Nephron (organoid): ENCODE data around the gene NFIC.

Experiments used
- H3K27ac Mint-ChIP-seq, 3 experiments: 2 replicates each; pipeline ENCODE4 v1.8.0; 2020; ENCODE audit warnings: mixed read lengths in 3 of 3, mild to moderate bottlenecking in 2 of 3, moderate library complexity in 1 of 3
- H3K27me3 Mint-ChIP-seq: 2 replicates; pipeline ENCODE4 v1.8.0; 2021; ENCODE audit warnings: low read depth, mild to moderate bottlenecking, moderate library complexity, mixed read lengths
- H3K36me3 Mint-ChIP-seq: 2 replicates; pipeline ENCODE4 v1.8.0; 2020; ENCODE audit warnings: low read depth, mixed read lengths
- H3K4me1 Mint-ChIP-seq: 2 replicates; pipeline ENCODE4 v1.8.0; 2020; ENCODE audit warnings: mixed read lengths
- H3K4me3 Mint-ChIP-seq, 3 experiments: 2 replicates each; pipeline ENCODE4 v1.8.0; 2020; ENCODE audit warnings: mild to moderate bottlenecking in 3 of 3, mixed read lengths in 3 of 3, moderate library complexity in 2 of 3
- H3K9me3 Mint-ChIP-seq: 2 replicates; pipeline ENCODE4 v1.8.0; 2020; ENCODE audit warnings: mixed read lengths
- CTCF ChIP-seq, 3 experiments: fragments of 200-600 bp; sonication (generic); IDR thresholded peaks; one replicate each; pipeline ENCODE4 v1.5.0; 2021; ENCODE audit warnings: antibody characterized with exemption in 3 of 3; ENCODE audit not compliant: unreplicated experiment in 3 of 3

Gene NFIC

GRCh38 chr19:3500429-3501101 is 134.2 kb downstream of the NFIC start, which contains the start of gene DOHH:
Gene DOHH (minus strand): TSS chr19:3500674. CDS start chr19:3496814, 3,860 bp downstream.
- peaks cover 22% of the 10 kb centered on the region for H3K36me3 Mint-ChIP-seq
- peak within 1 kb of the TSS; percentile 97 to 99 (median 99) for H3K27ac Mint-ChIP-seq
- peaks cover 3% of the 10 kb centered on the region for H3K27me3 Mint-ChIP-seq
- no peak for TF ChIP-seq CTCF (IDR thresholded peaks at IDR 0.05; ENCODE audit: unreplicated experiment in 3 of 3)
- peak within 1 kb of the TSS; percentile 81 to 90 (median 87) for H3K4me3 Mint-ChIP-seq
- peaks cover 17% of the 10 kb centered on the region for H3K4me1 Mint-ChIP-seq
- H3K9me3 Mint-ChIP-seq: no peaks in the 10 kb centered on the region

GRCh38 chr19:3501780-3502179 is 135.4 kb downstream of the NFIC start:
- Mint-ChIP-seq H3K9me3 (no peaks in the 10 kb centered on the region), H3K27me3 (peaks cover 3% of the 10 kb centered on the region), H3K27ac (no peak overlapping the region), H3K36me3 (peaks cover 14% of the 10 kb centered on the region), H3K4me3 (no peak overlapping the region), H3K4me1 (peaks cover 23% of the 10 kb centered on the region)
- no peak for TF ChIP-seq CTCF (IDR thresholded peaks at IDR 0.05; ENCODE audit: unreplicated experiment in 3 of 3)

- Mint-ChIP-seq H3K4me1 (peaks cover 29% of the 10 kb centered on the region), H3K27ac (peak overlapping the region in 1 of 3 experiments; percentile 38), H3K4me3 (peak overlapping the region in 2 of 3 experiments; percentile 30 to 72), H3K36me3 (peaks cover 4% of the 10 kb centered on the region), H3K27me3 (no peaks in the 10 kb centered on the region), H3K9me3 (no peaks in the 10 kb centered on the region)
- no peak for TF ChIP-seq CTCF (IDR thresholded peaks at IDR 0.05; ENCODE audit: unreplicated experiment in 3 of 3)
Observed at GRCh38 chr19:3503036-3503572, 136.7 kb downstream of the NFIC start.

GRCh38 chr19:3504735-3505134 is 138.4 kb downstream of the NFIC start:
- peak overlapping the region; percentile 58 to 94 (median 89) for H3K4me3 Mint-ChIP-seq
- H3K4me1 Mint-ChIP-seq: peaks cover 32% of the 10 kb centered on the region
- H3K36me3 Mint-ChIP-seq: peaks cover 9% of the 10 kb centered on the region
- TF ChIP-seq CTCF (IDR thresholded peaks at IDR 0.05; ENCODE audit: unreplicated experiment in 3 of 3): no peak
- H3K9me3 Mint-ChIP-seq: no peaks in the 10 kb centered on the region
- peak overlapping the region; percentile 24 to 60 (median 46) for H3K27ac Mint-ChIP-seq
- no peaks in the 10 kb centered on the region for H3K27me3 Mint-ChIP-seq

GRCh38 chr19:3505598-3506383 is 139.4 kb downstream of the NFIC start, which contains the start of gene FZR1:
Gene FZR1 (plus strand): TSS chr19:3506311. CDS start chr19:3522990, 16,679 bp downstream.
- Mint-ChIP-seq H3K27me3 (no peaks in the 10 kb centered on the region), H3K4me1 (peaks cover 29% of the 10 kb centered on the region), H3K36me3 (peaks cover 14% of the 10 kb centered on the region), H3K4me3 (peak within 1 kb of the TSS; percentile 93 to 96 (median 94)), H3K9me3 (no peaks in the 10 kb centered on the region), H3K27ac (peak within 1 kb of the TSS; percentile 85 to 92 (median 90))
- no peak for TF ChIP-seq CTCF (IDR thresholded peaks at IDR 0.05; ENCODE audit: unreplicated experiment in 3 of 3)
